SW480 (cell line): ENCODE measurements around the gene DISP2.
A peak's percentile ranks its signal among the peaks of the same experiment; 100 is the strongest.

ENCODE experiments used
- DNase-seq: peaks from one replicate; pipeline ENCODE4 v3.0.0-alpha.2; 2016; ENCODE audit warnings: low spot score

DISP2 gene

GRCh38 chr15:40388941-40389823 is 31.2 kb downstream of the DISP2 start:
- no peak for DNase-seq

- no peak for DNase-seq
Observed at GRCh38 chr15:40389824-40390595, 32.0 kb downstream of the DISP2 start.

GRCh38 chr15:40392986-40393948 is 35.2 kb downstream of the DISP2 start:
- DNase-seq, result peak; percentile 10

- no peak for DNase-seq
Observed at GRCh38 chr15:40397688-40398412, 39.8 kb downstream of the DISP2 start.

GRCh38 chr15:40398413-40398873 is 40.4 kb downstream of the DISP2 start:
- DNase-seq, result no peak

- DNase-seq, result no peak
Observed at GRCh38 chr15:40399370-40399769, 41.4 kb downstream of the DISP2 start.

GRCh38 chr15:40405501-40406381 is 47.7 kb downstream of the DISP2 start, which contains the start of gene IVD:
TSS of gene IVD (plus strand) at chr15:40405795. CDS start at chr15:40405828, 33 bp downstream.
- DNase-seq, result peak; percentile 90

- DNase-seq, result no peak
Observed at GRCh38 chr15:40407330-40407990, 49.4 kb downstream of the DISP2 start.

GRCh38 chr15:40409366-40409765 is 51.3 kb downstream of the DISP2 start:
- DNase-seq, result no peak

GRCh38 chr15:40410476-40410875 is 52.5 kb downstream of the DISP2 start:
- DNase-seq, result no peak

- no peak for DNase-seq
Observed at GRCh38 chr15:40412095-40412759, 54.2 kb downstream of the DISP2 start.

- DNase-seq, result no peak
Observed at GRCh38 chr15:40413036-40413435, 55.0 kb downstream of the DISP2 start.

- DNase-seq, result no peak
Observed at GRCh38 chr15:40414816-40415215, 56.8 kb downstream of the DISP2 start.

GRCh38 chr15:40415226-40415625 is 57.2 kb downstream of the DISP2 start:
- no peak for DNase-seq

GRCh38 chr15:40416056-40416455 is 58.0 kb downstream of the DISP2 start:
- no peak for DNase-seq

GRCh38 chr15:40418126-40418525 is 60.1 kb downstream of the DISP2 start:
- no peak for DNase-seq

- no peak for DNase-seq
Observed at GRCh38 chr15:40420071-40420713, 62.2 kb downstream of the DISP2 start.

- no peak for DNase-seq
Observed at GRCh38 chr15:40420793-40421192, 62.8 kb downstream of the DISP2 start.
